SK-N-DZ (cell line): ENCODE data around the gene SLC13A5. TPM values are rescaled to one million over a fixed set of nuclear protein-coding genes. Genes with fewer than 3 reads are reported as not detected.
A peak's percentile ranks its signal among the peaks of the same experiment; 100 is the strongest.
"Not testable (repeated sequence)": the region's sequence is repeated elsewhere in the genome, so short reads cannot be mapped to it uniquely, and the experiment has no call there.

Experiments used
- DNase-seq: peaks from one replicate; pipeline ENCODE4 v3.0.0-alpha.2; 2015; ENCODE audit warnings: low spot score
- polyA plus RNA-seq, 2 experiments: library from polyadenylated mRNA; depleted of rRNA; stranded (reverse); fragments of >200 nt; gene quantifications; 2 replicates each; pipeline ENCODE4 v1.2.3, GENCODE V29; 2014

SLC13A5 gene
- not detected in 2 replicates for polyA plus RNA-seq (2014; cell fraction: cytosol; rRNA removed)
- polyA plus RNA-seq (2014; cell fraction: nucleus; rRNA removed), result not detected in 2 replicates

GRCh38 chr17:6713130-6713917 is at the start of gene SLC13A5:
Gene SLC13A5, minus strand, starts transcription at chr17:6713369. Its CDS starts 36 bp downstream, at chr17:6713333.
- no peak for DNase-seq

DNA sequence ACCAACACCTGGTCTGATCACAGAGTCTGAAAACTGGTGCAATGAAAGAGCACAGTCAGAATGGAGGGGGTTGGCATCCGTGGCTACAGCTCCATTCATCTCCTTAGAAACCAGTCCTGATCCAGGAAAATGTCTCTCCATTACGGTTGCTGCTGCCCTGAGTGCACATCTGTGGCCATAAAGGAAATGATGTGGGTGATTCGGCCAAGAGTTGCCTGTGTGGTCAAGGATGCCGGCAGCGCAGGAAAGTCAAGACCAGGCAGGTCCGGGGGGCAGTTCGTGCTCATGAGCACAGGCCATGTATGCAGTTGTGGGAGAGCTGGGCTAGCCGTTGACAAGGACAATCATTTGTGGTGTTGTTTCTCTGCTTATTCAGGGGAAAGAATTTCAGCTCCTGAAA is 48.6 kb upstream of the SLC13A5 start:
- no peak for DNase-seq

DNA sequence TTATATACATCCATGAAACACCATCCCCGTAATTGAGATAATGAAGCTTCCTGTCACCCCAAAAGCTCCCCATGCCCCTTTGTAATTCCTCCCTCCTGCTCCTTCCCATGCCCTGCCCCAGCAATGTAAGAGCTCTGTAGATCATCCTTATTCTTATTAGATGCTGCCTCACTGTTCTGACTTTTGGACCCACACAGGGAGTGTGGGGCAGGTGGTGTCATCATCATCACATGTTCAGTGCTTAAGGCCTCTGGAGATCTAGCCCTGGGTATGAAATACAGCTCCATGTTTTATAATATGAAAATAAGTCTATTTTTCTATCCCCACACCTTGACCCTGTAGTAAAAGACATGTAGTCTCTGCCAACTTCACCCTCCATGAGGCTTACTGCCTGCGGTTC is 44.6 kb upstream of the SLC13A5 start:
- no peak for DNase-seq

GRCh38 chr17:6756425-6757031 is 43.4 kb upstream of the SLC13A5 start:
- no peak for DNase-seq

GRCh38 chr17:6755731-6756184 is 42.6 kb upstream of the SLC13A5 start, which contains the start of gene XAF1:
Gene XAF1, plus strand, starts transcription at chr17:6756046. Its CDS starts 33 bp downstream, at chr17:6756079.
- no peak for DNase-seq

GRCh38 chr17:6755281-6755680 is 42.1 kb upstream of the SLC13A5 start:
- peak; percentile 45 for DNase-seq

DNA sequence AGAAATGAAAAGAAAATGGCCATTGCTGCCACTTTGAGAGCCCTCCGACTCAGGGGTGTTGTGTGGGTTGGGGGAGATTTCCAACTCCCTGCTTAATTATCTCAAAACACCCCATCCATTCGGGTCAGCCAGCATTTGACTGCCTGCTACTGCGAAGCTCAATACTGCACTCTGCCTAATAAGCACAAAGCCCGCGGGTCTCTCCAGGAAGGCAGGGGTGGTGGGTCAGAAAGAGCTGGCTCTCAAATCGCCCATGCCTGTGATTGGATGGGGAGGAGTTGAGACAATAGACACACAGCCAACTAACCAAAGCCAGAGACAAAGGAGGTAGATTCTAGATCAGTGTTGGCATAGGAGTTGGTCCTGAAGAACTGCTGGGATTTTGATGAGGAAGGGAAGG is 40.4 kb upstream of the SLC13A5 start:
- no peak for DNase-seq

DNA sequence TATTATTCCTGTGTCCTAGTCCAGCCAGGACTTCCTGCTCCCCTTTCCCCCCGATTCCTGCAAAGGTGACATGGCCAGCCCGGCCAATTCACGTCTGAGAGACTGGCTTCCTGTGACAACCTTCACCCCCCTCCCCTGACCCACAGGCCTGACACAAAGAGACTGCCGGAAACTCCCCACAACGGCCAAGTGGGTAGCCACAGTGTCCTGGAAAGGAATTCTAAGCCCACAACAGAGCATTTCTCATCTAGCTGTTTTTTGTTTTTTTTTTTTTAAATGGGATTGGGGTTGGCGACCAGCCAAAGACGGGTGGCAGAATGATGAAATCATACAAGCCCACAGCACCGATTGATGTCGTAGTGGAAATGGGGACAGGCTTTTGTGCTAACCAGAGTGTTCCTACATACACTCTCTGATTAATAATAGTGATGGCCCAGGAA is 39.9 kb upstream of the SLC13A5 start:
- DNase-seq, result no peak

- DNase-seq, result no peak
These were observed 39.1 kb upstream of the SLC13A5 start for GRCh38 chr17:6752068-6752909.

DNA sequence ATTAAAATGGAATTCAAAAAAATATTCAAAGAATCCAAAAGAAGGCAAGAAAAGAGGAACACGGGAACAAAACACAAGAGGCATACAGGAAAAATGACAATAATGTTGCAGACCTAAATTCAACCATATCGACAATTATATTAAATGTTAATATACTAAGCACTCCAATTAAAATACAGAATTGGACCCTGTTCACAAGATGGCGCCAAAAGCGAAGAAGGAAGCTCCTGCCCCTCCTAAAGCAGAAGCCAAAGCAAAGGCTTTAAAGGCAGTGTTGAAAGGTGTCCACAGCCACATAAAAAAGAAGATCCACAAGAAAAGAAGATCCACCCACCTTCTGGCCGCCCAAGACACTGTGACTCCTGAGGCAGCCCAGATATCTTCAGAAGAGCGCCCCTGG is 36.4 kb upstream of the SLC13A5 start:
- DNase-seq, result no peak

DNA sequence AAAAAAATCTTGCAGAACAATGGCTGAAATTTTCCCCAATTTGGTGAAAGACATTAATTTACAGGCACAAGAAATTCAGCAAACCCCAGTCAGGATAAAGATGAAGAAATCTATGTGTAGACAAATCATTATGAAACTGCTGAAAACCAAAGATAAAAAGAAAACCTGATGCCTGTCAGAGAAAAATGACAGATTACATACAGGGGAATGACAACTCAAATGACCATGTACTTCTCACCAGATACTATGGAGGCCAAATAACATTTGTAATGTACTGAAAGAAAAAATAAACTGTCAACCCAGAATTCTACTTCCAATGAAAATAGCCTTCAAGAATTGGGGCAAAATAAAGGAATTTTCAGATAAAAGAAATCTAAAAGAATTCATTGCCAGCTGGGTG is 35.4 kb upstream of the SLC13A5 start:
- no peak for DNase-seq

- DNase-seq, result not testable (repeated sequence)
These were observed 33.5 kb upstream of the SLC13A5 start for GRCh38 chr17:6746665-6747064.

DNA sequence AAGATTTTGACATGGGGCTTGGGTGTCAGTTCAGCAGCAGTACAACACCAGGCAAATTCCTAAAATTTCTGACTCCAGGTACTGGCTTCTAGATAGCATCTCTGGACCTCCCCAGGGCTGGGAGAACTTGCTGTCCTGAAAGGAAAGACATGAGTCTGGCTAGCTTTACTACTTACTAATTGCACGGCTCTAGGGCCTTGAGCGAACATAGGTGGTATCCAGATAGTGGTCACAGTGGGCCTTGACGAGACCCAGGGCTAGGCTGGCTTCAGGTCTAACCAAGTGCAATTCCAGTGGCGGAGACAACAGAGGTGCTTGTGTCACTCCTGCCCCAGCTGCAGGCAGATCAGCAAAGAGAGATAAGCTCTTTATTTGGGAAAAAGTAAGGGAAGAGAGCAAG is 16.4 kb upstream of the SLC13A5 start:
- DNase-seq, result no peak

- no peak for DNase-seq
These were observed 10.8 kb upstream of the SLC13A5 start for GRCh38 chr17:6724009-6724408.

GRCh38 chr17:6721744-6722143 is 8.6 kb upstream of the SLC13A5 start:
- DNase-seq, result no peak

GRCh38 chr17:6716736-6717135 is 3.6 kb upstream of the SLC13A5 start:
- no peak for DNase-seq

- DNase-seq, result no peak
These were observed 1.2 kb upstream of the SLC13A5 start for GRCh38 chr17:6714315-6714874.

- no peak for DNase-seq
These were observed 726 bp upstream of the SLC13A5 start for GRCh38 chr17:6713918-6714271.

DNA sequence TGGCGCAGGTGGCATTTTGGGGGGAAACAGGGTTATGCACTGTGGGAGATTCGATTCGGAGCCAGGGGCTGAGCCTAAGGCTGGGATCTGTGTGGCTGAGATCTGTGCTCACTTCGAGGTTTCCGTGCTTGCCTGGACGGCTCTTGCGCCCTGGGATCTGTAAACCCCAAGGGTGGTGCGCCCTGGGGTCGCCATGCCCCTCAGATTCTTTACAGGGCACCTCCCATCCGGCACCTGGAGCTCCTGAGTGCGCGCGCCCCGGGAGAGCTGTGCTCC is 377 bp downstream of the SLC13A5 start:
- no peak for DNase-seq

- DNase-seq, result no peak
These were observed 913 bp downstream of the SLC13A5 start for GRCh38 chr17:6712058-6712853.

GRCh38 chr17:6711681-6712057 is 1.5 kb downstream of the SLC13A5 start:
- DNase-seq, result no peak
